ENCODE measurements around the gene MAN1C1. TPM values are rescaled to one million over a fixed set of nuclear protein-coding genes. Genes with fewer than 3 reads are reported as not detected.
A peak's percentile ranks its signal among the peaks of the same experiment; 100 is the strongest.
"Not testable (repeated sequence)": the region's sequence is repeated elsewhere in the genome, so short reads cannot be mapped to it uniquely, and the experiment has no call there.

Gene MAN1C1
- total RNA-seq, 4 donors from 2014 or later = 14.6 to 25.1 (median 17.5) TPM

- 82 to 84% methylated on average over 16 of the region's 16 CpGs for WGBS, 2 donors
- H3K4me1 ChIP-seq = peaks cover 0 to 11% (median 0%) of the 10 kb centered on the region in 4 donors
- H3K27ac ChIP-seq = no peak overlapping the region
- H3K27me3 ChIP-seq = no peaks in the 10 kb centered on the region
- DNase-seq (ENCODE audit: low spot score in 2 of 2) = no peak
- H3K36me3 ChIP-seq = no peaks in the 10 kb centered on the region
- H3K9me3 ChIP-seq = no peaks in the 10 kb centered on the region
- no peak for TF ChIP-seq POLR2A (IDR thresholded peaks at IDR 0.05)
- no peak for TF ChIP-seq CTCF (IDR thresholded peaks at IDR 0.05)
- no peak for TF ChIP-seq EP300 (IDR thresholded peaks at IDR 0.05)
- H3K4me3 ChIP-seq = no peak overlapping the region
These were observed 30.4 kb upstream of the MAN1C1 start for GRCh38 chr1:25586181-25586588.

GRCh38 chr1:25587290-25587689, 29.3 kb upstream of the MAN1C1 start:
- no peaks in the 10 kb centered on the region for H3K27me3 ChIP-seq
- no peaks in the 10 kb centered on the region for H3K9me3 ChIP-seq
- 82 to 89% methylated on average over 8 of the region's 8 CpGs for WGBS, 2 donors
- DNase-seq (ENCODE audit: low spot score in 2 of 2) = no peak
- no peak overlapping the region for H3K27ac ChIP-seq
- peaks cover 0 to 11% (median 0%) of the 10 kb centered on the region in 4 donors for H3K4me1 ChIP-seq
- no peak overlapping the region for H3K4me3 ChIP-seq
- no peaks in the 10 kb centered on the region for H3K36me3 ChIP-seq
- TF ChIP-seq POLR2A (IDR thresholded peaks at IDR 0.05) (no peak), CTCF (IDR thresholded peaks at IDR 0.05) (no peak), EP300 (IDR thresholded peaks at IDR 0.05) (no peak)

GRCh38 chr1:25588224-25588623, 28.4 kb upstream of the MAN1C1 start:
- 71 to 77% methylated on average over 7 of the region's 7 CpGs for WGBS, 2 donors
- H3K27ac ChIP-seq = not testable (repeated sequence)

GRCh38 chr1:25588786-25589185, 27.8 kb upstream of the MAN1C1 start:
- not testable (repeated sequence) for H3K36me3 ChIP-seq; DNase-seq (ENCODE audit: low spot score in 2 of 2); H3K4me3 ChIP-seq; H3K9me3 ChIP-seq; H3K27ac ChIP-seq; H3K27me3 ChIP-seq
- peaks cover 0 to 11% (median 0%) of the 10 kb centered on the region in 4 donors for H3K4me1 ChIP-seq
- WGBS, 2 donors = 96% methylated on average over 13 of the region's 13 CpGs

More at GRCh38 chr1:25588224-25588623, 28.4 kb upstream of the MAN1C1 start:
- not testable (repeated sequence) for H3K36me3 ChIP-seq; H3K4me3 ChIP-seq; H3K9me3 ChIP-seq; H3K27me3 ChIP-seq; DNase-seq (ENCODE audit: low spot score in 2 of 2)
- peaks cover 0 to 11% (median 0%) of the 10 kb centered on the region in 4 donors for H3K4me1 ChIP-seq

GRCh38 chr1:25590096-25590824, 26.3 kb upstream of the MAN1C1 start:
- DNase-seq (ENCODE audit: low spot score in 2 of 2) = peak in 1 of 2 donors; percentile 20
- no peaks in the 10 kb centered on the region for H3K36me3 ChIP-seq
- H3K27me3 ChIP-seq = no peaks in the 10 kb centered on the region
- no peak overlapping the region for H3K4me3 ChIP-seq
- TF ChIP-seq POLR2A (IDR thresholded peaks at IDR 0.05) (no peak), CTCF (IDR thresholded peaks at IDR 0.05) (no peak), EP300 (IDR thresholded peaks at IDR 0.05) (no peak)
- H3K27ac ChIP-seq = no peak overlapping the region
- peaks cover 0 to 11% (median 0%) of the 10 kb centered on the region in 4 donors for H3K4me1 ChIP-seq
- WGBS, 2 donors = 48 to 70% methylated on average over 8 of the region's 8 CpGs
- no peaks in the 10 kb centered on the region for H3K9me3 ChIP-seq

GRCh38 chr1:25593861-25594260, 22.7 kb upstream of the MAN1C1 start:
- no peak for DNase-seq (ENCODE audit: low spot score in 2 of 2)
- H3K4me1 ChIP-seq = peaks cover 0 to 11% (median 0%) of the 10 kb centered on the region in 4 donors
- H3K27ac ChIP-seq = no peak overlapping the region
- WGBS, 2 donors = 69 to 75% methylated on average over 2 of the region's 2 CpGs
- H3K9me3 ChIP-seq = peaks cover 0 to 3% (median 0%) of the 10 kb centered on the region in 4 donors
- no peak overlapping the region for H3K4me3 ChIP-seq
- no peaks in the 10 kb centered on the region for H3K36me3 ChIP-seq
- no peaks in the 10 kb centered on the region for H3K27me3 ChIP-seq
- TF ChIP-seq EP300 (IDR thresholded peaks at IDR 0.05) (no peak), POLR2A (IDR thresholded peaks at IDR 0.05) (no peak)
